SK-N-MC (cell line): ENCODE measurements around the gene MYCBP2.

Source experiments
- EZH2 ChIP-seq: fragments of 200-600 bp; sonication (generic); IDR thresholded peaks from one replicate; pipeline ENCODE4 v1.6.1; 2017; ENCODE audit warnings: antibody characterized with exemption
- FOXP2 ChIP-seq: optimal IDR thresholded peaks from 2 replicates; pipeline ENCODE3; 2011; ENCODE audit warnings: mild to moderate bottlenecking, moderate library complexity; ENCODE audit not compliant: insufficient read depth; ENCODE audit errors: extremely low read length, control extremely low read depth
- POLR2AphosphoS5 ChIP-seq: IDR thresholded peaks from 2 replicates; pipeline ENCODE4 v1.6.1; 2012; ENCODE audit warnings: mild to moderate bottlenecking, low read depth, low read length, borderline replicate concordance

DNA sequence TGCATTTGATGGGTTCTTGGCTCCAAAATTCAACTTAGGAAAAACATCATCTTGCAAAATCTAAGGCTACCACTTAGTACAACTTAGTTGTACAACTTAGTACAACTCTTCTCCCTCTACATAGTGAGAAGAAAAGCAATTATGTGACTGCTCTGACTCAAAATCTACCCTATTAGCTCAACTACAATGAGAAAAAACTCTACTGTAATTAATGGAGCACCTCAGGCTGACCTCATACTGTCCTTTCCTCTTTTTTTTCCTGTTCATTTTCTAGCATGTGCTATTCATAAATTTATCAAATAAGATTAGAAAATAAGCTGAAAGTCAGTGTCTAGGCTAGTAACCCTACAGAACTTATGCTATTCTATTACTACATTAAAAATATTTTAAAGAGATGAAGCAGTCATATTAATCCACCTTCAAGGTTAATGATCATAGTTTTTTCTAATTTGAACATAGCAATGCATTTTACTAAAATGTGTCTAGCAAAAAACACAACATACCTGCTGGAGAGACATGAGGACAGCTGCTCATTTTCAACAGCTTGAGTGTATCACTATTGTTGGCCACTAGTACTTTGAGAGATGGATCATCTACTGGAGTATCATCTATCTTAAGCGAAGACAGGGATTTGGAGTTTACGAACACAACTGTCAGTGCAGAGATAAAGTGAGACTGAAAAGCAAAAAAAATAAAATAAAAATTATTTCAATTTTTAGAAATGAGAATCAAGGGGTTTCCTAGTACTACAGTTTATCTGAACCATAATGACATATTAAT is 311.8 kb downstream of the MYCBP2 start:
- TF ChIP-seq FOXP2 (no peak), POLR2AphosphoS5 (no peak), EZH2 (no peak)
